ENCODE measurements around the gene FOXL1.

Gene FOXL1

GRCh38 chr16:86578061-86578599, at the start of gene FOXL1:
Gene FOXL1 (plus strand): TSS chr16:86578549. CDS start chr16:86578724, 175 bp downstream.
- DNase-seq = no peak

- no peak for DNase-seq
Measured at GRCh38 chr16:86529160-86529559, 49.2 kb upstream of the FOXL1 start.

- no peak for DNase-seq
Measured at GRCh38 chr16:86530251-86531190, 47.8 kb upstream of the FOXL1 start.

- no peak for DNase-seq
Measured at GRCh38 chr16:86531191-86531545, 47.2 kb upstream of the FOXL1 start.

GRCh38 chr16:86531641-86532525, 46.5 kb upstream of the FOXL1 start:
- DNase-seq = no peak

GRCh38 chr16:86532526-86532815, 45.9 kb upstream of the FOXL1 start:
- no peak for DNase-seq

- DNase-seq = no peak
Measured at GRCh38 chr16:86533076-86533475, 45.3 kb upstream of the FOXL1 start.

GRCh38 chr16:86533767-86534351, 44.5 kb upstream of the FOXL1 start:
- DNase-seq = no peak

GRCh38 chr16:86534779-86535615, 43.4 kb upstream of the FOXL1 start:
- DNase-seq = no peak

- no peak for DNase-seq
Measured at GRCh38 chr16:86536621-86537020, 41.7 kb upstream of the FOXL1 start.

GRCh38 chr16:86537486-86537885, 40.9 kb upstream of the FOXL1 start:
- no peak for DNase-seq

GRCh38 chr16:86538196-86538780, 40.1 kb upstream of the FOXL1 start:
- no peak for DNase-seq

- DNase-seq = no peak
Measured at GRCh38 chr16:86540894-86541293, 37.5 kb upstream of the FOXL1 start.

- no peak for DNase-seq
Measured at GRCh38 chr16:86541560-86541959, 36.8 kb upstream of the FOXL1 start.

GRCh38 chr16:86542756-86543750, 35.3 kb upstream of the FOXL1 start:
- no peak for DNase-seq

GRCh38 chr16:86545481-86545880, 32.9 kb upstream of the FOXL1 start:
- DNase-seq = no peak

GRCh38 chr16:86545954-86546637, 32.3 kb upstream of the FOXL1 start:
- no peak for DNase-seq

GRCh38 chr16:86546638-86547013, 31.7 kb upstream of the FOXL1 start:
- DNase-seq = no peak

GRCh38 chr16:86547286-86547685, 31.1 kb upstream of the FOXL1 start:
- DNase-seq = no peak
